Measurements from ENCODE around the gene ESRRG.
"Not testable (repeated sequence)": the region's sequence is repeated elsewhere in the genome, so short reads cannot be mapped to it uniquely, and the experiment has no call there.

ESRRG gene

DNA sequence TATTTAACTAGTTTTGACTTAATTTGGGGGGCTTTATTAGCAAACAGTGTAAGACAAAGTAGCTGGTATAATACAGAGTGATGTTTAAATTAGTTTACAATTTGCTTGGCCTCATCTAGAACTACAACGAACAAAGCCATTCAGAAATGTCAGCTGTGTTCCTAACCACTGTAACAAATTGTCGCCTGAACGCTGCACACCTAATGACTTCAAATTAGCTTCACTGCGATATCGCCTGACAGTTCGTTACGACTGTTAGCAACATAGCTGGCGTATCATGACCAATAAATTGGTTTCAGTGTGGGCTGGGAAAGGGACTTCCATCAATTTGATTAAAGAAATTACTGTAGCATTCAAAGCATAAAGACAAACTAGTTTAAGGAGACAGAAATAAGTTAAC, 160.1 kb downstream of the ESRRG start:
- DNase-seq (ENCODE audit: low read depth) = no peak

- DNase-seq (ENCODE audit: low read depth) = no peak
Observed at GRCh38 chr1:216562383-216562782, 160.8 kb downstream of the ESRRG start.

- no peak for DNase-seq (ENCODE audit: low read depth)
Observed at GRCh38 chr1:216560527-216560926, 162.7 kb downstream of the ESRRG start.

DNA sequence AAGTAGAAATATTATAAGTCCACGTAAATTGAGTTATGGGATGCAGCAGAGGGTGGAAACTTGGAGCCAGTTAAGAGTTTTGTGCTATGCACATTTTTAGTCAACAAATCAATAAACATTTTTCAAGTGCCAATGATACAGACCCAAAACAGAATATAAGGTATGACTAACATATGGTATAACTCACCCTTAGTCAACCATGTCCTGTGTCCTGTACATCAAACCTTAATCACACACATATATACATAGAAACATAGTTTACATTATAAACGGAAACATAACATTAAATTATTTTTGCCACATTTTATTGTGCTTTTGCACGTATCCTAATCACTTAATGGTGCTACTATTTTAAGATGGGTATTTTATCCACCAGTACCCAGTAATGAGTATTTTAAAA, 163.9 kb downstream of the ESRRG start:
- no peak for DNase-seq (ENCODE audit: low read depth)

DNA sequence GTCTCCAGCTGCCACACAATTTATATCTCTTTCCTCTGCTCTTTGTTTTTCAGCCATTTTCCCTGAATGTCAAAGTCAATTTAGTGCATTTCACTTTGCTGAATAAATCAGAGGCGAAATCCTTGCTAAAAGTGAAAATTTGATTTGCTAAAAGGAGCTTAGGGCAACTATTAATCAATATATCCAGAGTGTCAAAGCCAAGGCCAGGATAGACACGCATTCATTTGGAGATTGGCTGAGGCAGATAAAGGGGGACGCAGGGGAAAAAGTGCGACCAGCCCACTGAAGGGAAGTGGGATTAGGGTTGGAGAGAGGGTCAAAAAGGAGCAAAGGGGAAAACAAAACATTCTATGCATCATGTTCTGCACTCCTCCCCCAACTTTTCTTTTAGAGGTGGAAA, 167.6 kb downstream of the ESRRG start:
- no peak for DNase-seq (ENCODE audit: low read depth)

GRCh38 chr1:216554934-216555333, 168.3 kb downstream of the ESRRG start:
- no peak for DNase-seq (ENCODE audit: low read depth)

DNA sequence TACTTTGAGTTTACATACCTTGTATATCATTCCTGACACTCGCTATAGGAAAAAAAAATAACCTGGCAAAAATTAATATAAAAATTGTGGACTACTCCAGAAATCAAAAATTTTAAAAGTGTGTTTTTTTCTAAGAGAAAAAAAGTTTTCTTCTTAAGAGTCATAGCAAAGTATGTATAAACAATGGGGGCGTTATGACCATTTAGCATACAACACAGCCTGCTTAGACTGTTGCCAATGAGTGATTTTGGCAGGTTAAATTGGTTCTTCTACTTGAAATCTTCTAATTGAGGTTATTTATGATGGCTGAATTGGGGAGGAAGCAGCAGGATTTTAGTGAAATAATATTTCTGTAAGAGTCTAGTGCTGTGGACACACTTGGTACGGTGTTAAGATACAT, 169.5 kb downstream of the ESRRG start:
- DNase-seq (ENCODE audit: low read depth) = no peak

GRCh38 chr1:216553040-216553439, 170.2 kb downstream of the ESRRG start:
- no peak for DNase-seq (ENCODE audit: low read depth)

DNA sequence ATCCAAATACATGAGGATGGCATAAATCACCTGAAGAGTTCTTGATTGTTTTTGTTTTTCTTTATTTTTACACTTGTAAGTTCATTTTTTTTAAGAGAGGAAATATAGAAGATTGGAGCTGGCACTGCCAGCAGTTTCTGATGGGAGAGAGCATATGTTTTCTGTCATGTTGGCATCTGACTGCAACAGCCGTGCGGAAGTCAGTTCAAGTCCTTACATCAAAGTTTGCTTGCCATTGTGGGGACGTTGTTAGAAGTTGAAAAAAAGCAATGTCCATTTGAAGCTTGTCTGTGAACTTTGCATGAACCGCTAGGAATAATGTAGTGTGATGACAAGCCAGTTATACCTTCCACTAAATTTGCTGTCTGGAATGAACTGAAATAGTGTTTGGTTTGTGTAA, 173.4 kb downstream of the ESRRG start:
- no peak for DNase-seq (ENCODE audit: low read depth)

- DNase-seq (ENCODE audit: low read depth) = no peak
Observed at GRCh38 chr1:216542741-216543140, 180.5 kb downstream of the ESRRG start.

DNA sequence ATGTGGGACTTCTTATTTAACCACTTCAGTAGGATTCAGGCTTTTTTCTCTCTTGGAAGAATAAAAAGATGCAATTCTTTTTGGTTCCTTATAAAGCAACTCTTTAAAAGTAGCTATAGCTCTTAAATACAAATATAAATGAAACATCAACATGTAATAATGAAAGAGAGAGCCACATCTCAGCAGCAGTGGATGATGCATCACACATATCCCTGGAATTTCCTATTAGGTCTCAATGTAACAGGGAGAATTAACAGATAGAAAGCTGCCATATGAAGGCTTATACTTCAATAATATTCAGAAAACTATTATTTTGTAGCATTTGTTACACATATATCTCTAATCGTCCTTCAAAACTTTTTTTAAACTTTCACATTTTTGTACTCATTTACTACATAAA, 181.0 kb downstream of the ESRRG start:
- no peak for DNase-seq (ENCODE audit: low read depth)

DNA sequence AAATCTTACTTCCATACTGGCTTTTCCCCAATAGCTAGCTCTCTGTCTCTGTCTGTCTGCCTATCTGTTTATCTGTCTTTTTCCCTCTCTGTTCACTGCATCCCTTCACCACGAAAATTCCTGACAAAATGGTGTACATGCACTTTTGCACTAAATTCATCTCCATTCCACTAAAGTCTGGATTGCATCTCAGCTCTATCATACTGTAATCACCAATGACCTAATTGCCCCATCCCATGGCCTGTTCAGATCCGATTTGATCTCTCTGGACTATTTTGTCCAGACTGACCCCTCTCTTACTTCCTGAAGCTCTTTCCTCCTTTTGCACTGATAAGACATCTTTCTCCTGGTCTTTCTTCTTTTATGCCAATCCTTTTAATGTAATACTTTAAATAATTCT, 187.5 kb downstream of the ESRRG start:
- no peak for DNase-seq (ENCODE audit: low read depth)

DNA sequence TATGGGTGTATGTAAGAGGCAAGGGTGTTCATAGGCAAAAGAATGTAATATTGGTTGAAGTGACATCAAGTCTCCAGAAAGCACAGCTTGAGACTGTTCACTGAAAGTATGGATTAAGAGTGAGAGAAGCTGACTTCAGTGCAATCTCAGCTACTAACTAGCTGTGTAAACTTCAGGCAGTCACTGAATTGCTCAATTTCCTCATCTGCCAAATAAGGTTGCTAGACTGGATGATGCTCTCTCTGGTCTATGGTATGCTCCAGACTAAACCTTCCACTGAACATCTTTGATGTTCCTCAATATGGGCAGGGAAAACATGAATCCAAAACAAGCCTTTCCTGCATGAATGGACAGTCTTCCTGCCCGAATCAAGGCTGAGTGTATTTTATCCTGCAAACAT, 188.2 kb downstream of the ESRRG start:
- DNase-seq (ENCODE audit: low read depth) = no peak

GRCh38 chr1:216533776-216534175, 189.5 kb downstream of the ESRRG start:
- DNase-seq (ENCODE audit: low read depth) = no peak

DNA sequence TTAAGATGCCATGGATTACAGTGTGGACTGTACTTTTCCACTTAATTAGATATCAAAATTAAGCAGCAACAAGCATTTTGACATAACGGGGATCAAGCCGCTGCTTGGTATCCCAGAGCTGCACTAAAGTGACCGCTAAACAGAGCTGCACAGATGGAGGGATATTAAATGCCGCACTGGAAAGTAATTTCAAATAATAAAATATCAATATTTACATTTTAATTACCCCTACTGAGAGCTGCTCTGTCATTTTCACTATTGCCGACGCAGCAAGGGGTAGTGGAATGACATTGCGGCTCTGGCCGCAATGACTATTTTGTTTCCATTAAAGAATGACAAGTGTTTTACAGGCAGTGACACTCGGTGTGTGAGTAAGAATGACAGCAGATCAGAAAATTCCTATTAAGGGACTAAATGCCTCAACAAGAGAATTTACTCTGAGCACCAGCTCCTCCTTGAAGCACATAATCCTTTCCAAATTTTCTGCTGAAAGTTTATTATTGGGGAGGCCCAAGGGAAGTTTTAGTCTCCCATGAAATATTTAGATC, 190.9 kb downstream of the ESRRG start:
- no peak for DNase-seq (ENCODE audit: low read depth)

DNA sequence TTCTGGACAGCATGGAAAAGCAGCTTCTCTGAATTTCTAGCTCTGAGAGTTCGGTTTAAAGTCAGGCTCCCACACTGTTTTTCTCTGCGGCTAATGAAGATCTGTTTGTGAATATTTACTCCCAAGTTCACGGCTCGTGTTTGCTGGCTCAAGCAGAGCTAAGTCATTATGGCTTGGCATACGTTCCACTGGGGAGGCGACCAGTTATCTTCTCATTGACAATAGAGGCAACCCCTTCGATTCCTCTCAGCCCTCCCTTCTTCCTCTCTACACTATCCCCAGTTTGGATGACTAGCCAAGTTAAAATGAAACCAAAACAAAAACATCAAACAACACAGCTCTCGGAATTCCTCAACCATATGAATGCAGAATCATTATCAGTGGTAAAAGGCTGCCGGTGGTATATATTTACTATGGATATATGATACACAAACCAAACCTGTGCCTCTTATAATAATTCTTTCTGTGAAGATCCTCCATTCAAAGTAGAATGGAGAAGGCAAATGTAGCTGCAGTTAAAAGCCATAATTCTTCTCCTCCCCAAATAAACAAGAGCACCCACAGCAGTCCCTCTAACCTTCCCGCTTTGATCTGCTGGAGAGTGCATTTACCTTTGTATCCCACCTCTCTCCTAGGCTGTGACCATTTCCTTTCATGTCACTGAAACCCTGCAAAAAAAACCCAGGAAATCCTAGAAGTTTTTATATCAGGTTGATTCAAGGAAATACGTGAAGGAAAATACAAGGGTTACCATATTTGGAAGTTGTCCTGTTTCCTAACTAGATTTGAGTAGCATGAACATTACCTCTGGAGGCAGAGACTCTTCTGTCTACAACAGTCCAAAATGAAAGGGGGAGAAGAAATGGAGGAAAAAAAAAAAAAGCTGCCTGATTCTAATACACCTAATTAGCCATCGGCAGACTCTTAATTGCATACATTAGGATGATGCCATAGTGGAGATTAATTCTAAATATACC, 191.7 kb downstream of the ESRRG start:
- no peak for DNase-seq (ENCODE audit: low read depth)

- DNase-seq (ENCODE audit: low read depth) = not testable (repeated sequence)
Observed at GRCh38 chr1:216529851-216530250, 193.4 kb downstream of the ESRRG start.

GRCh38 chr1:216528816-216529215, 194.4 kb downstream of the ESRRG start:
- DNase-seq (ENCODE audit: low read depth) = no peak

- DNase-seq (ENCODE audit: low read depth) = no peak
Observed at GRCh38 chr1:216523449-216524190, 199.6 kb downstream of the ESRRG start.

GRCh38 chr1:216523043-216523442, 200.2 kb downstream of the ESRRG start:
- no peak for DNase-seq (ENCODE audit: low read depth)

- DNase-seq (ENCODE audit: low read depth) = no peak
Observed at GRCh38 chr1:216521477-216521876, 201.8 kb downstream of the ESRRG start.

- no peak for DNase-seq (ENCODE audit: low read depth)
Observed at GRCh38 chr1:216518844-216519627, 204.2 kb downstream of the ESRRG start.
